SU-DHL-6 (cell line): ENCODE results near the gene NIM1K.

Experiments used
- H2AFZ ChIP-seq: fragments of 200-600 bp; sonication (generic); 2 replicates; pipeline ENCODE4 v1.6.1; 2014; ENCODE audit warnings: low read depth, mild to moderate bottlenecking, moderate library complexity, mixed read lengths, antibody characterized with exemption, low read length; ENCODE audit not compliant: severe bottlenecking
- H3F3A ChIP-seq: fragments of 200-600 bp; shearing (Covaris generic); 2 replicates; pipeline ENCODE4 v1.6.0; 2016; ENCODE audit warnings: antibody characterized with exemption, mild to moderate bottlenecking; ENCODE audit not compliant: insufficient read depth
- H3K27ac ChIP-seq: fragments of 200-600 bp; sonication (generic); 2 replicates; pipeline ENCODE4 v1.5.1; 2016; ENCODE audit warnings: low read depth, mild to moderate bottlenecking, low read length, moderate library complexity, mixed read lengths
- H3K27me3 ChIP-seq: fragments of 200-600 bp; sonication (generic), shearing (Covaris generic); 2 replicates; pipeline ENCODE4 v1.6.0; 2014; ENCODE audit warnings: mild to moderate bottlenecking, low read length
- H3K36me3 ChIP-seq: fragments of 200-600 bp; sonication (generic); 2 replicates; pipeline ENCODE4 v1.6.1; 2014; ENCODE audit warnings: mild to moderate bottlenecking, low read length, mixed read lengths
- H3K4me2 ChIP-seq: fragments of 300-600, 200-600 bp; shearing (Covaris generic), sonication (generic); 2 replicates; pipeline ENCODE4 v1.6.0; 2014; ENCODE audit warnings: low read length, low read depth, mild to moderate bottlenecking; ENCODE audit not compliant: poor library complexity, severe bottlenecking
- H3K4me3 ChIP-seq: fragments of 200-600 bp; sonication (generic); 2 replicates; pipeline ENCODE4 v1.5.1; 2014; ENCODE audit warnings: antibody characterized with exemption, low read length, mild to moderate bottlenecking, mixed read lengths; ENCODE audit not compliant: insufficient read depth, poor library complexity, severe bottlenecking
- H3K79me2 ChIP-seq: fragments of 200-600 bp; sonication (generic); 2 replicates; pipeline ENCODE4 v1.6.1; 2014; ENCODE audit warnings: mild to moderate bottlenecking, low read length, moderate library complexity; ENCODE audit not compliant: insufficient read depth
- H3K9ac ChIP-seq: fragments of 200-600 bp; sonication (generic); 2 replicates; pipeline ENCODE4 v1.7.0; 2014; ENCODE audit warnings: mild to moderate bottlenecking, low read length
- H3K9me2 ChIP-seq: fragments of 200-600 bp; sonication (generic); replicated peaks from 2 replicates; pipeline ENCODE4 v1.6.1; 2014; ENCODE audit warnings: low read length; ENCODE audit not compliant: insufficient read depth
- H3K9me3 ChIP-seq: fragments of 200-600 bp; sonication (generic); 2 replicates; pipeline ENCODE4 v1.6.1; 2014; ENCODE audit warnings: low read length, mixed read lengths; ENCODE audit not compliant: insufficient read depth
- H4K20me1 ChIP-seq: fragments of 200-600 bp; sonication (generic); 2 replicates; pipeline ENCODE4 v1.6.1; 2014; ENCODE audit warnings: low read depth, mild to moderate bottlenecking, antibody characterized with exemption, low read length, moderate library complexity, mixed read lengths
- CTCF ChIP-seq: fragments of 200-600 bp; sonication (generic); IDR thresholded peaks from one replicate; pipeline ENCODE4 v1.5.1; 2017; ENCODE audit warnings: antibody characterized with exemption, mild to moderate bottlenecking, low read length, moderate library complexity; ENCODE audit not compliant: insufficient read depth, poor library complexity, severe bottlenecking
- EZH2phosphoT487 ChIP-seq: fragments of 200-600 bp; sonication (generic), shearing (Covaris generic); conservative IDR thresholded peaks from 2 replicates; pipeline ENCODE4 v1.6.1; 2018; ENCODE audit warnings: mild to moderate bottlenecking, antibody characterized with exemption, low read length, moderate library complexity, mixed read lengths

NIM1K gene

GRCh38 chr5:43290726-43291125 lies 98.7 kb downstream of the NIM1K start:
- no peaks in the 10 kb centered on the region for H3K79me2 ChIP-seq
- no peak overlapping the region for H3K4me3 ChIP-seq
- H3K36me3 ChIP-seq, result peaks cover 76% of the 10 kb centered on the region
- H3F3A ChIP-seq, result peaks cover 16% of the 10 kb centered on the region
- H3K9me2 ChIP-seq, result no peaks in the 10 kb centered on the region
- H3K27me3 ChIP-seq, result no peaks in the 10 kb centered on the region
- TF ChIP-seq CTCF (no peak), EZH2phosphoT487 (no peak)
- no peak overlapping the region for H3K9ac ChIP-seq
- H4K20me1 ChIP-seq, result peaks cover 14% of the 10 kb centered on the region; the same call in 1 of the 2 replicates
- H3K4me2 ChIP-seq, result no peak overlapping the region
- H3K9me3 ChIP-seq, result no peaks in the 10 kb centered on the region
- no peak overlapping the region for H3K27ac ChIP-seq
- no peak overlapping the region for H2AFZ ChIP-seq

GRCh38 chr5:43294226-43294625 lies 102.2 kb downstream of the NIM1K start:
- Histone ChIP-seq H3K27me3 (no peaks in the 10 kb centered on the region), H3F3A (peaks cover 7% of the 10 kb centered on the region; the same call in 1 of the 2 replicates), H3K9me2 (no peaks in the 10 kb centered on the region), H3K36me3 (peaks cover 90% of the 10 kb centered on the region), H3K4me2 (no peak overlapping the region), H3K9ac (no peak overlapping the region), H3K9me3 (no peaks in the 10 kb centered on the region), H3K27ac (no peak overlapping the region), H3K4me3 (no peak overlapping the region), H4K20me1 (peaks cover 27% of the 10 kb centered on the region; the same call in 1 of the 2 replicates), H2AFZ (no peak overlapping the region), H3K79me2 (peaks cover 14% of the 10 kb centered on the region)
- TF ChIP-seq EZH2phosphoT487 (no peak), CTCF (no peak)

GRCh38 chr5:43295202-43295601 lies 103.2 kb downstream of the NIM1K start:
- Histone ChIP-seq H4K20me1 (peaks cover 31% of the 10 kb centered on the region), H3K27ac (no peak overlapping the region), H3K9me3 (no peaks in the 10 kb centered on the region), H3K4me3 (no peak overlapping the region), H3F3A (peaks cover 5% of the 10 kb centered on the region; the same call in 1 of the 2 replicates), H2AFZ (no peak overlapping the region), H3K9me2 (no peaks in the 10 kb centered on the region), H3K27me3 (no peaks in the 10 kb centered on the region), H3K9ac (no peak overlapping the region), H3K36me3 (peaks cover 85% of the 10 kb centered on the region), H3K79me2 (peaks cover 22% of the 10 kb centered on the region), H3K4me2 (no peak overlapping the region)
- TF ChIP-seq CTCF (no peak), EZH2phosphoT487 (no peak)
